ENCODE data around the gene PIK3CD. TPM values are rescaled to one million over a fixed set of nuclear protein-coding genes. Genes with fewer than 3 reads are reported as not detected.

Gene PIK3CD
- total RNA-seq, 2 donors from 2014 or later = 177 to 204 TPM

- ATAC-seq (no peak), DNase-seq (no peak)
- H3K9me3 ChIP-seq (ENCODE audit: control insufficient read depth, low read length, poor library complexity, severe bottlenecking) = no peaks in the 10 kb centered on the region
- Mint-ChIP-seq H3K27ac (peak overlapping the region; percentile 96), H3K4me3 (peak overlapping the region; percentile 98), H3K36me3 (ENCODE audit: low read depth) (no peaks in the 10 kb centered on the region), H3K4me1 (peaks cover 42% of the 10 kb centered on the region), H3K27me3 (no peaks in the 10 kb centered on the region)
Measured at GRCh38 chr1:9653210-9653490, 1.6 kb downstream of the PIK3CD start.

GRCh38 chr1:9653491-9654050 is 2.0 kb downstream of the PIK3CD start:
- no peak for DNase-seq
- peaks cover 45% of the 10 kb centered on the region for H3K4me1 Mint-ChIP-seq
- peak overlapping the region; percentile 96 for H3K27ac Mint-ChIP-seq
- H3K4me3 Mint-ChIP-seq = peak overlapping the region; percentile 98
- ATAC-seq = no peak
- H3K36me3 Mint-ChIP-seq (ENCODE audit: low read depth) = no peaks in the 10 kb centered on the region
- no peaks in the 10 kb centered on the region for H3K27me3 Mint-ChIP-seq
- H3K9me3 ChIP-seq (ENCODE audit: control insufficient read depth, low read length, poor library complexity, severe bottlenecking) = no peaks in the 10 kb centered on the region

- ATAC-seq (peak; percentile 6), DNase-seq (no peak)
- Mint-ChIP-seq H3K27ac (peak overlapping the region; percentile 96), H3K4me3 (peak overlapping the region; percentile 98), H3K4me1 (peaks cover 46% of the 10 kb centered on the region), H3K27me3 (no peaks in the 10 kb centered on the region), H3K36me3 (ENCODE audit: low read depth) (no peaks in the 10 kb centered on the region)
- no peaks in the 10 kb centered on the region for H3K9me3 ChIP-seq (ENCODE audit: control insufficient read depth, low read length, poor library complexity, severe bottlenecking)
Measured at GRCh38 chr1:9654051-9654833, 2.7 kb downstream of the PIK3CD start.

GRCh38 chr1:9654834-9655723 is 3.5 kb downstream of the PIK3CD start:
- peak in 1 of 3 donors; percentile 33 for DNase-seq
- H3K9me3 ChIP-seq (ENCODE audit: control insufficient read depth, low read length, poor library complexity, severe bottlenecking) = no peaks in the 10 kb centered on the region
- H3K4me3 Mint-ChIP-seq = peak overlapping the region; percentile 98
- H3K36me3 Mint-ChIP-seq (ENCODE audit: low read depth) = no peaks in the 10 kb centered on the region
- no peaks in the 10 kb centered on the region for H3K27me3 Mint-ChIP-seq
- H3K27ac Mint-ChIP-seq = peak overlapping the region; percentile 96
- ATAC-seq = peak; percentile 52
- H3K4me1 Mint-ChIP-seq = peaks cover 48% of the 10 kb centered on the region

GRCh38 chr1:9655836-9656235 is 4.3 kb downstream of the PIK3CD start:
- no peaks in the 10 kb centered on the region for H3K27me3 Mint-ChIP-seq
- peak overlapping the region; percentile 98 for H3K4me3 Mint-ChIP-seq
- no peak for ATAC-seq
- no peaks in the 10 kb centered on the region for H3K9me3 ChIP-seq (ENCODE audit: control insufficient read depth, low read length, poor library complexity, severe bottlenecking)
- H3K4me1 Mint-ChIP-seq = peaks cover 54% of the 10 kb centered on the region
- no peak for DNase-seq
- H3K27ac Mint-ChIP-seq = peak overlapping the region; percentile 96
- no peaks in the 10 kb centered on the region for H3K36me3 Mint-ChIP-seq (ENCODE audit: low read depth)

GRCh38 chr1:9657521-9658032 is 6.0 kb downstream of the PIK3CD start:
- DNase-seq (no peak), ATAC-seq (no peak)
- no peaks in the 10 kb centered on the region for H3K36me3 Mint-ChIP-seq (ENCODE audit: low read depth)
- H3K27me3 Mint-ChIP-seq = no peaks in the 10 kb centered on the region
- H3K9me3 ChIP-seq (ENCODE audit: control insufficient read depth, low read length, poor library complexity, severe bottlenecking) = no peaks in the 10 kb centered on the region
- H3K27ac Mint-ChIP-seq = peak overlapping the region; percentile 96
- H3K4me3 Mint-ChIP-seq = peak overlapping the region; percentile 82
- H3K4me1 Mint-ChIP-seq = peaks cover 56% of the 10 kb centered on the region

- H3K4me3 Mint-ChIP-seq = peak overlapping the region; percentile 82
- H3K4me1 Mint-ChIP-seq = peaks cover 57% of the 10 kb centered on the region
- H3K27ac Mint-ChIP-seq = peak overlapping the region; percentile 96
- peak in 1 of 3 donors; percentile 28 for DNase-seq
- H3K27me3 Mint-ChIP-seq = no peaks in the 10 kb centered on the region
- ATAC-seq = peak; percentile 32
- no peaks in the 10 kb centered on the region for H3K9me3 ChIP-seq (ENCODE audit: control insufficient read depth, low read length, poor library complexity, severe bottlenecking)
- no peaks in the 10 kb centered on the region for H3K36me3 Mint-ChIP-seq (ENCODE audit: low read depth)
Measured at GRCh38 chr1:9658199-9658598, 6.7 kb downstream of the PIK3CD start.

- Mint-ChIP-seq H3K4me1 (peaks cover 46% of the 10 kb centered on the region), H3K27me3 (no peaks in the 10 kb centered on the region), H3K36me3 (ENCODE audit: low read depth) (no peaks in the 10 kb centered on the region), H3K4me3 (no peak overlapping the region), H3K27ac (peak overlapping the region; percentile 68)
- H3K9me3 ChIP-seq (ENCODE audit: control insufficient read depth, low read length, poor library complexity, severe bottlenecking) = no peaks in the 10 kb centered on the region
- DNase-seq = no peak
- no peak for ATAC-seq
Measured at GRCh38 chr1:9659328-9659727, 7.8 kb downstream of the PIK3CD start.

- Mint-ChIP-seq H3K36me3 (ENCODE audit: low read depth) (no peaks in the 10 kb centered on the region), H3K27ac (no peak overlapping the region), H3K4me1 (peaks cover 34% of the 10 kb centered on the region), H3K4me3 (no peak overlapping the region), H3K27me3 (no peaks in the 10 kb centered on the region)
- no peak for DNase-seq
- H3K9me3 ChIP-seq (ENCODE audit: control insufficient read depth, low read length, poor library complexity, severe bottlenecking) = no peaks in the 10 kb centered on the region
- no peak for ATAC-seq
Measured at GRCh38 chr1:9663257-9663656, 11.7 kb downstream of the PIK3CD start.

GRCh38 chr1:9665193-9665592 is 13.7 kb downstream of the PIK3CD start:
- no peak overlapping the region for H3K4me3 Mint-ChIP-seq
- H3K27me3 Mint-ChIP-seq = no peaks in the 10 kb centered on the region
- ATAC-seq = no peak
- H3K27ac Mint-ChIP-seq = peak overlapping the region; percentile 6
- no peaks in the 10 kb centered on the region for H3K9me3 ChIP-seq (ENCODE audit: control insufficient read depth, low read length, poor library complexity, severe bottlenecking)
- no peaks in the 10 kb centered on the region for H3K36me3 Mint-ChIP-seq (ENCODE audit: low read depth)
- no peak for DNase-seq
- H3K4me1 Mint-ChIP-seq = peaks cover 28% of the 10 kb centered on the region

- no peaks in the 10 kb centered on the region for H3K36me3 Mint-ChIP-seq (ENCODE audit: low read depth)
- H3K27me3 Mint-ChIP-seq = no peaks in the 10 kb centered on the region
- H3K4me1 Mint-ChIP-seq = peaks cover 32% of the 10 kb centered on the region
- H3K4me3 Mint-ChIP-seq = no peak overlapping the region
- no peak for ATAC-seq
- DNase-seq = no peak
- H3K27ac Mint-ChIP-seq = peak overlapping the region; percentile 59
- no peaks in the 10 kb centered on the region for H3K9me3 ChIP-seq (ENCODE audit: control insufficient read depth, low read length, poor library complexity, severe bottlenecking)
Measured at GRCh38 chr1:9668080-9668479, 16.5 kb downstream of the PIK3CD start.

GRCh38 chr1:9670085-9670484 is 18.6 kb downstream of the PIK3CD start:
- H3K9me3 ChIP-seq (ENCODE audit: control insufficient read depth, low read length, poor library complexity, severe bottlenecking) = no peaks in the 10 kb centered on the region
- ATAC-seq (no peak), DNase-seq (no peak)
- no peaks in the 10 kb centered on the region for H3K36me3 Mint-ChIP-seq (ENCODE audit: low read depth)
- peaks cover 38% of the 10 kb centered on the region for H3K4me1 Mint-ChIP-seq
- H3K27me3 Mint-ChIP-seq = no peaks in the 10 kb centered on the region
- H3K4me3 Mint-ChIP-seq = no peak overlapping the region
- H3K27ac Mint-ChIP-seq = peak overlapping the region; percentile 32
